ENCODE results near the gene TMBIM6. TPM values are rescaled to one million over a fixed set of nuclear protein-coding genes. Genes with fewer than 3 reads are reported as not detected.
A peak's percentile ranks its signal among the peaks of the same experiment; 100 is the strongest.

Gene TMBIM6
- total RNA-seq, 1 donor from 2014 or later: 452 TPM

GRCh38 chr12:49728446-49728845, 12.9 kb upstream of the TMBIM6 start:
- Histone ChIP-seq H3K4me3 (ENCODE audit: insufficient read depth, low read depth, low read length) (no peak overlapping the region), H4K20me1 (ENCODE audit: insufficient read depth, low read length) (no peaks in the 10 kb centered on the region), H3K27ac (ENCODE audit: low read depth, low read length) (no peak overlapping the region), H3K4me1 (ENCODE audit: insufficient read depth, low read length) (no peaks in the 10 kb centered on the region), H3K9ac (ENCODE audit: low read length) (no peak overlapping the region), H3K36me3 (ENCODE audit: insufficient read depth, low read length) (no peaks in the 10 kb centered on the region), H2AFZ (ENCODE audit: low read depth, low read length) (no peak overlapping the region), H3K4me2 (ENCODE audit: low read length) (no peak overlapping the region), H3K79me2 (ENCODE audit: insufficient read depth, low read length) (no peaks in the 10 kb centered on the region), H3K9me3 (ENCODE audit: insufficient read depth, low read depth, low read length) (no peaks in the 10 kb centered on the region), H3K27me3 (ENCODE audit: insufficient read depth, low read length) (peaks cover 11% of the 10 kb centered on the region)
- H3K4me1 Mint-ChIP-seq (ENCODE audit: low read depth, unreplicated experiment): no peaks in the 10 kb centered on the region
- no peak overlapping the region for H3K27ac Mint-ChIP-seq (ENCODE audit: unreplicated experiment)
- H3K9me3 Mint-ChIP-seq (ENCODE audit: unreplicated experiment): no peaks in the 10 kb centered on the region
- FAIRE-seq (no peak), DNase-seq (ENCODE audit: low read depth) (no peak)
- no peak for TF ChIP-seq CTCF (IDR thresholded peaks at IDR 0.05; ENCODE audit: insufficient read depth, low read depth, low read length)
- TF ChIP-seq EZH2 (IDR thresholded peaks at IDR 0.05; ENCODE audit: insufficient read depth, low read length): no peak
- no peak overlapping the region for H3K4me3 Mint-ChIP-seq (ENCODE audit: unreplicated experiment)
- H3K36me3 Mint-ChIP-seq (ENCODE audit: low read depth, unreplicated experiment): no peaks in the 10 kb centered on the region
- H3K27me3 Mint-ChIP-seq (ENCODE audit: low read depth, unreplicated experiment): peaks cover 15% of the 10 kb centered on the region

DNA sequence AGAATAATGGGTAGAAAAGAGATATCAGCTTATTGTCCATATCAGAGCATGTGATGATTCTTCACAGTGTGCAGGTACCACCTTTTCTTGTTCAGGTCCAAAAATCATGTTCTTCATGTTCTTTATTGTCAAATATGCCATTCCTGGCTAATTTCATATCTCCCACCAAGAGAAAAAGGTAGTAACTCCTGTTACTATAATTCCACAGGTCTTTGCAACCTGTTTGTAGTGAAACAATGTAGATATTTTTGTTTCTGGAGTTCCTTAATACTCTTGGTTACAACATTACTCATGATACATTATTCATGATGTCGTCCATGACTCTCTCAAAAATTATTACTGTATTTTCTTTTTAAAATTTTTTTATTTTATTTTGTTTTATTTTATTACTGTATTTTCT, 11.3 kb upstream of the TMBIM6 start:
- Histone ChIP-seq H3K27me3 (ENCODE audit: insufficient read depth, low read length) (peaks cover 11% of the 10 kb centered on the region), H3K4me2 (ENCODE audit: low read length) (no peak overlapping the region), H2AFZ (ENCODE audit: low read depth, low read length) (no peak overlapping the region), H3K27ac (ENCODE audit: low read depth, low read length) (no peak overlapping the region), H3K36me3 (ENCODE audit: insufficient read depth, low read length) (no peaks in the 10 kb centered on the region), H3K9me3 (ENCODE audit: insufficient read depth, low read depth, low read length) (no peaks in the 10 kb centered on the region), H3K9ac (ENCODE audit: low read length) (no peak overlapping the region), H3K4me3 (ENCODE audit: insufficient read depth, low read depth, low read length) (no peak overlapping the region), H4K20me1 (ENCODE audit: insufficient read depth, low read length) (no peaks in the 10 kb centered on the region), H3K4me1 (ENCODE audit: insufficient read depth, low read length) (no peaks in the 10 kb centered on the region), H3K79me2 (ENCODE audit: insufficient read depth, low read length) (no peaks in the 10 kb centered on the region)
- H3K27ac Mint-ChIP-seq (ENCODE audit: unreplicated experiment): no peak overlapping the region
- H3K9me3 Mint-ChIP-seq (ENCODE audit: unreplicated experiment): no peaks in the 10 kb centered on the region
- TF ChIP-seq EZH2 (IDR thresholded peaks at IDR 0.05; ENCODE audit: insufficient read depth, low read length) (no peak), CTCF (IDR thresholded peaks at IDR 0.05; ENCODE audit: insufficient read depth, low read depth, low read length) (no peak)
- H3K27me3 Mint-ChIP-seq (ENCODE audit: low read depth, unreplicated experiment): peaks cover 15% of the 10 kb centered on the region
- no peaks in the 10 kb centered on the region for H3K36me3 Mint-ChIP-seq (ENCODE audit: low read depth, unreplicated experiment)
- no peak for FAIRE-seq
- DNase-seq (ENCODE audit: low read depth): no peak
- no peak overlapping the region for H3K4me3 Mint-ChIP-seq (ENCODE audit: unreplicated experiment)
- H3K4me1 Mint-ChIP-seq (ENCODE audit: low read depth, unreplicated experiment): no peaks in the 10 kb centered on the region

- no peaks in the 10 kb centered on the region for H3K36me3 ChIP-seq (ENCODE audit: insufficient read depth, low read length)
- DNase-seq (ENCODE audit: low read depth) (no peak), FAIRE-seq (no peak)
- peak overlapping the region; percentile 20 for H3K27ac Mint-ChIP-seq (ENCODE audit: unreplicated experiment)
- no peak overlapping the region for H3K27ac ChIP-seq (ENCODE audit: low read depth, low read length)
- H3K9ac ChIP-seq (ENCODE audit: low read length): no peak overlapping the region
- H3K4me3 ChIP-seq (ENCODE audit: insufficient read depth, low read depth, low read length): no peak overlapping the region
- H3K4me2 ChIP-seq (ENCODE audit: low read length): no peak overlapping the region
- TF ChIP-seq EZH2 (IDR thresholded peaks at IDR 0.05; ENCODE audit: insufficient read depth, low read length): no peak
- no peak for TF ChIP-seq CTCF (IDR thresholded peaks at IDR 0.05; ENCODE audit: insufficient read depth, low read depth, low read length)
- H4K20me1 ChIP-seq (ENCODE audit: insufficient read depth, low read length): no peaks in the 10 kb centered on the region
- H3K27me3 Mint-ChIP-seq (ENCODE audit: low read depth, unreplicated experiment): peaks cover 13% of the 10 kb centered on the region
- H3K79me2 ChIP-seq (ENCODE audit: insufficient read depth, low read length): no peaks in the 10 kb centered on the region
- no peaks in the 10 kb centered on the region for H3K4me1 ChIP-seq (ENCODE audit: insufficient read depth, low read length)
- H3K36me3 Mint-ChIP-seq (ENCODE audit: low read depth, unreplicated experiment): no peaks in the 10 kb centered on the region
- H3K4me1 Mint-ChIP-seq (ENCODE audit: low read depth, unreplicated experiment): no peaks in the 10 kb centered on the region
- no peak overlapping the region for H3K4me3 Mint-ChIP-seq (ENCODE audit: unreplicated experiment)
- H3K9me3 Mint-ChIP-seq (ENCODE audit: unreplicated experiment): peaks cover 2% of the 10 kb centered on the region
- no peak overlapping the region for H2AFZ ChIP-seq (ENCODE audit: low read depth, low read length)
- peaks cover 11% of the 10 kb centered on the region for H3K27me3 ChIP-seq (ENCODE audit: insufficient read depth, low read length)
- no peaks in the 10 kb centered on the region for H3K9me3 ChIP-seq (ENCODE audit: insufficient read depth, low read depth, low read length)
Measured at GRCh38 chr12:49730568-49731101, 10.7 kb upstream of the TMBIM6 start.
